H1 (cell line): ENCODE results near the gene TTYH2. TPM values are rescaled to one million over a fixed set of nuclear protein-coding genes. Genes with fewer than 3 reads are reported as not detected.

ENCODE experiments used
- CTCF ChIA-PET: fragments of 300-600 bp; sonication (Branson Sonifier 250); formaldehyde crosslinking; loops from one replicate; lab custom pipeline; 2021; ENCODE audit not compliant: partially characterized antibody; lab: Charles Lee
- POLR2A ChIA-PET: fragments of 300-600 bp; sonication (Branson Sonifier 250); formaldehyde crosslinking; loops from one replicate; lab custom pipeline; 2021; ENCODE audit warnings: inconsistent platforms; ENCODE audit not compliant: partially characterized antibody; lab: Charles Lee
- DNase-seq, 2 experiments: peaks; one replicate each; pipeline versions ENCODE4 v3.0.0 to v3.0.0-alpha.2; 2010 to 2022; ENCODE audit warnings: low spot score in 2 of 2, low read depth in 1 of 2, mixed read lengths in 1 of 2
- FAIRE-seq: peaks from 2 replicates; lab custom pipeline; 2011; peaks lifted over from hg19 to GRCh38; lab: Jason Lieb, UNC
- H2AFZ ChIP-seq: 2 replicates; pipeline ENCODE4 v1.8.1; 2012; ENCODE audit warnings: low read length, inconsistent platforms
- H2AK5ac ChIP-seq: 2 replicates; pipeline ENCODE4 v1.6.1; 2013; ENCODE audit warnings: low read depth, low read length
- H2BK120ac ChIP-seq: replicated peaks from 2 replicates; pipeline ENCODE3; 2013; ENCODE audit warnings: low read depth, low read length, inconsistent platforms
- H2BK12ac ChIP-seq: 2 replicates; pipeline ENCODE4 v1.6.1; 2013; ENCODE audit warnings: low read depth, low read length
- H2BK15ac ChIP-seq: 2 replicates; pipeline ENCODE4 v1.6.1; 2013; ENCODE audit warnings: low read length
- H2BK20ac ChIP-seq: 2 replicates; pipeline ENCODE4 v1.6.1; 2013; ENCODE audit warnings: low read length
- H2BK5ac ChIP-seq: 2 replicates; pipeline ENCODE4 v1.6.1; 2013; ENCODE audit warnings: low read depth, low read length
- H3K14ac ChIP-seq: 2 replicates; pipeline ENCODE4 v1.6.1; 2013; ENCODE audit warnings: inconsistent platforms; ENCODE audit not compliant: insufficient read length
- H3K18ac ChIP-seq: 2 replicates; pipeline ENCODE4 v1.6.1; 2013; ENCODE audit warnings: low read length; ENCODE audit errors: extremely low read depth
- H3K23ac ChIP-seq: 2 replicates; pipeline ENCODE4 v1.6.1; 2013; ENCODE audit warnings: inconsistent platforms; ENCODE audit not compliant: insufficient read length
- H3K23me2 ChIP-seq: 2 replicates; pipeline ENCODE4 v1.6.1; 2013; ENCODE audit warnings: low read depth, low read length
- H3K27ac ChIP-seq: 2 replicates; pipeline ENCODE4 v1.6.1; 2011; ENCODE audit warnings: low read depth, low read length, inconsistent platforms
- H3K27me3 ChIP-seq, 4 experiments: replicated peaks in 1 of 4; 1 replicate in 1 of 4; 2 replicates in 3 of 4; pipeline versions ENCODE4 v1.6.1 to v1.8.1; 2011 to 2013; ENCODE audit warnings: low read length in 3 of 4, mild to moderate bottlenecking in 3 of 4, inconsistent platforms in 2 of 4, mixed read lengths in 2 of 4, moderate library complexity in 1 of 4; ENCODE audit not compliant: control insufficient read depth in 3 of 4, insufficient read depth in 3 of 4; ENCODE audit errors: extremely low read depth in 1 of 4
- H3K36me3 ChIP-seq, 4 experiments: 2 replicates each; pipeline versions ENCODE4 v1.6.1 to v1.8.1; 2011 to 2013; ENCODE audit warnings: mild to moderate bottlenecking in 4 of 4, low read length in 3 of 4, moderate library complexity in 2 of 4, control low read depth in 1 of 4, inconsistent platforms in 1 of 4; ENCODE audit not compliant: insufficient read depth in 4 of 4, control insufficient read depth in 2 of 4
- H3K4ac ChIP-seq: replicated peaks from 2 replicates; pipeline ENCODE3; 2013; ENCODE audit warnings: low read length, low read depth, mixed read lengths, inconsistent platforms; ENCODE audit not compliant: insufficient read length
- H3K4me1 ChIP-seq, 4 experiments: replicated peaks in 1 of 4; 1 replicate in 1 of 4; 2 replicates in 3 of 4; pipeline versions ENCODE4 v1.6.1 to v1.8.1; 2011 to 2013; ENCODE audit warnings: low read length in 3 of 4, inconsistent platforms in 2 of 4, mixed read lengths in 1 of 4; ENCODE audit not compliant: insufficient read depth in 4 of 4, control insufficient read depth in 3 of 4
- H3K4me2 ChIP-seq, 2 experiments: 2 replicates each; pipeline versions ENCODE4 v1.6.1 to v1.8.1; 2011 to 2013; ENCODE audit warnings: low read depth in 2 of 2, low read length in 2 of 2, control low read depth in 1 of 2, inconsistent platforms in 1 of 2, mild to moderate bottlenecking in 1 of 2; ENCODE audit not compliant: insufficient read depth in 1 of 2
- H3K4me3 ChIP-seq, 4 experiments: fragments of 200-600, 300-600 bp in 1 of 4; sonication (generic), shearing (Covaris generic), sonication (Bioruptor Twin) in 1 of 4; 2 replicates each; pipeline versions ENCODE4 v1.5.1 to v1.8.1; 2011 to 2016; ENCODE audit warnings: low read length in 4 of 4, low read depth in 3 of 4, control low read depth in 2 of 4, inconsistent platforms in 2 of 4, mild to moderate bottlenecking in 2 of 4, mixed read lengths in 1 of 4, moderate library complexity in 1 of 4; ENCODE audit not compliant: insufficient read depth in 2 of 4; ENCODE audit errors: extremely low read depth in 1 of 4
- H3K56ac ChIP-seq: replicated peaks from 2 replicates; pipeline ENCODE3; 2013; ENCODE audit warnings: low read depth, mild to moderate bottlenecking, mixed read lengths, low read length, inconsistent platforms; ENCODE audit not compliant: insufficient read length
- H3K79me1 ChIP-seq: 2 replicates; pipeline ENCODE4 v1.6.1; 2013; ENCODE audit warnings: low read depth, low read length, control low read depth
- H3K79me2 ChIP-seq, 2 experiments: 2 replicates each; pipeline versions ENCODE4 v1.6.1 to v1.8.1; 2012 to 2013; ENCODE audit warnings: low read length in 2 of 2, mild to moderate bottlenecking in 2 of 2, inconsistent platforms in 1 of 2; ENCODE audit not compliant: insufficient read depth in 2 of 2, control insufficient read depth in 1 of 2
- H3K9ac ChIP-seq, 4 experiments: replicated peaks in 1 of 4; 1 replicate in 1 of 4; 2 replicates in 3 of 4; pipeline versions ENCODE4 v1.6.1 to v1.8.1; 2011 to 2013; ENCODE audit warnings: low read depth in 3 of 4, low read length in 3 of 4, control low read depth in 2 of 4, mild to moderate bottlenecking in 2 of 4, moderate library complexity in 2 of 4, inconsistent platforms in 1 of 4; ENCODE audit errors: extremely low read depth in 1 of 4
- H3K9me3 ChIP-seq, 2 experiments: 2 replicates each; pipeline versions ENCODE4 v1.6.1 to v1.8.1; 2012 to 2013; ENCODE audit warnings: mild to moderate bottlenecking in 2 of 2, moderate library complexity in 2 of 2, control low read depth in 1 of 2, inconsistent platforms in 1 of 2, low read depth in 1 of 2, low read length in 1 of 2, mixed read lengths in 1 of 2; ENCODE audit not compliant: insufficient read depth in 2 of 2
- H4K20me1 ChIP-seq, 2 experiments: replicated peaks in 1 of 2; 2 replicates each; pipeline versions ENCODE3 to v1.8.1; 2011 to 2013; ENCODE audit warnings: inconsistent platforms in 2 of 2, low read length in 2 of 2, mild to moderate bottlenecking in 1 of 2; ENCODE audit not compliant: insufficient read depth in 2 of 2, control insufficient read depth in 1 of 2
- H4K5ac ChIP-seq: 2 replicates; pipeline ENCODE4 v1.6.1; 2013; ENCODE audit warnings: low read length, low read depth, mixed read lengths, inconsistent platforms; ENCODE audit not compliant: insufficient read length
- H4K8ac ChIP-seq: 2 replicates; pipeline ENCODE4 v1.8.0; 2013; ENCODE audit warnings: mild to moderate bottlenecking, moderate library complexity, low read length, inconsistent platforms; ENCODE audit not compliant: insufficient read depth; ENCODE audit errors: extremely low read depth
- H4K91ac ChIP-seq: replicated peaks from 2 replicates; pipeline ENCODE3; 2013; ENCODE audit warnings: low read length, mixed read lengths, inconsistent platforms; ENCODE audit not compliant: insufficient read length
- CBX5 ChIP-seq: fragments of 300-800, 300-1000 bp; sonication (generic); IDR thresholded peaks from 2 replicates; pipeline ENCODE4 v1.7.1; 2016; ENCODE audit warnings: antibody characterized with exemption, low read length, low read depth
- MAFK ChIP-seq: IDR thresholded peaks from 2 replicates; pipeline ENCODE4 v1.6.1; 2012; ENCODE audit warnings: low read depth, mild to moderate bottlenecking, improper control_type of control experiment, low read length
- MAX ChIP-seq: IDR thresholded peaks from 2 replicates; pipeline ENCODE4 v1.6.1; 2012; ENCODE audit warnings: inconsistent platforms
- PHF8 ChIP-seq: fragments of 200-600 bp; sonication (generic); conservative IDR thresholded peaks from 2 replicates; pipeline ENCODE4 v1.7.1; 2012; ENCODE audit warnings: low read depth, mild to moderate bottlenecking, inconsistent platforms, low read length, moderate library complexity
- RXRA ChIP-seq: IDR thresholded peaks from 2 replicates; pipeline ENCODE4 v1.6.1; 2011; ENCODE audit warnings: low read depth, mild to moderate bottlenecking, low read length, moderate library complexity; ENCODE audit not compliant: insufficient read depth
- SAP30 ChIP-seq: fragments of 300-600 bp; sonication (generic); IDR thresholded peaks from 2 replicates; pipeline ENCODE4 v1.7.1; 2012; ENCODE audit warnings: low read length, moderate library complexity, mild to moderate bottlenecking, inconsistent platforms; ENCODE audit not compliant: insufficient read depth, insufficient replicate concordance
- SIRT6 ChIP-seq: IDR thresholded peaks from one replicate; pipeline ENCODE4 v1.7.1; 2012; ENCODE audit warnings: low read length, inconsistent platforms
- TAF1 ChIP-seq: IDR thresholded peaks from 2 replicates; pipeline ENCODE4 v1.6.1; 2011; ENCODE audit warnings: mild to moderate bottlenecking, low read depth, low read length
- TBP ChIP-seq: IDR thresholded peaks from 2 replicates; pipeline ENCODE4 v1.6.1; 2011; ENCODE audit warnings: low read depth, low read length, improper control_type of control experiment
- WGBS, 2 experiments: shearing (Covaris generic) in 1 of 2; methylation state at CpG; one replicate each; pipeline versions ENCODE4 v1.1.6 to v1.1.7; 2013 to 2015; ENCODE audit warnings: low lambda C conversion rate in 2 of 2, mixed read lengths in 2 of 2, inconsistent platforms in 1 of 2, low coverage in 1 of 2, missing lambda C conversion rate in 1 of 2; ENCODE audit not compliant: insufficient replicate concordance in 2 of 2, insufficient coverage in 1 of 2, insufficient read length in 1 of 2; ENCODE audit errors: extremely low coverage in 1 of 2, missing lambda C conversion rate in 1 of 2; 5-methylcytosine and 5-hydroxymethylcytosine counted together
- polyA plus RNA-seq, 7 experiments: library from polyadenylated mRNA; depleted of rRNA in 3 of 7; stranded (reverse) in 5 of 7; unstranded in 2 of 7; fragments of >200 nt in 5 of 7; fragments of 200-250 nt in 2 of 7; gene quantifications; 1 replicate in 5 of 7; 2 replicates in 1 of 7; 4 replicates in 1 of 7; pipeline versions ENCODE4 v1.2.1 to v1.2.3, GENCODE V29; 2011 to 2013; ENCODE audit warnings: missing spikeins in 2 of 7, mixed read lengths in 2 of 7
- total RNA-seq: library from RNA; stranded (reverse); fragmentation: NEBNext Ultra II Directional; extraction: Animal tissue kit (Norgen Biotek cat#: 25700); gene quantifications from 2 replicates; pipeline ENCODE4 v1.2.1, GENCODE V29; 2021

Gene TTYH2
- total and polyA plus RNA-seq, 2 of the 8 experiments (the other 6 are each of a cell fraction or from before 2014, with no cell fraction given): 3.2 to 9.2 TPM

GRCh38 chr17:74297941-74298340 is 84.6 kb downstream of the TTYH2 start:
- Histone ChIP-seq H3K23me2 (no peaks in the 10 kb centered on the region), H3K23ac (no peak overlapping the region), H2BK20ac (no peak overlapping the region), H3K27me3 (no peaks in the 10 kb centered on the region; a peak in 1 of 7 replicates), H3K4me3 (no peak overlapping the region), H3K79me1 (no peaks in the 10 kb centered on the region), H3K79me2 (no peaks in the 10 kb centered on the region), H4K8ac (no peak overlapping the region), H3K9me3 (no peaks in the 10 kb centered on the region), H2AK5ac (no peak overlapping the region), H3K36me3 (no peaks in the 10 kb centered on the region), H2BK15ac (no peak overlapping the region), H3K56ac (no peak overlapping the region), H3K4me2 (no peak overlapping the region), H4K20me1 (no peaks in the 10 kb centered on the region), H2BK5ac (no peak overlapping the region), H4K91ac (no peak overlapping the region), H4K5ac (no peak overlapping the region), H3K18ac (no peak overlapping the region), H2BK120ac (no peak overlapping the region), H3K9ac (no peak overlapping the region), H3K27ac (no peak overlapping the region), H3K14ac (no peak overlapping the region), H3K4me1 (no peaks in the 10 kb centered on the region), H2BK12ac (no peak overlapping the region), H3K4ac (no peak overlapping the region), H2AFZ (no peak overlapping the region)
- 75% methylated on average over 4 of the region's 4 CpGs; no CpG with 5 or more reads in 1 of the 2 experiments for WGBS, 2 experiments
- ChIA-PET POLR2A (interaction anchor here (1.7 kb wide), 1 partner anchor 13 kb away, joined by 5 read pairs; no protein-coding TSS in a partner anchor), CTCF (interaction anchor here (0.6 to 8.6 kb wide), 14 partner anchors 13 to 269 kb away, joined by 3 to 114 read pairs (median 7); partner anchors contain the start of genes BTBD17, CD300H and CD300LB)
- no peak for TF ChIP-seq PHF8
- TF ChIP-seq SAP30: no peak
- no peak for TF ChIP-seq SIRT6
- TF ChIP-seq TBP: no peak
- TF ChIP-seq TAF1: no peak
- no peak for TF ChIP-seq MAX
- TF ChIP-seq CBX5: no peak
- TF ChIP-seq RXRA: no peak
- TF ChIP-seq MAFK: no peak
- DNase-seq: no peak
- no peak for FAIRE-seq
